ENCODE data around the gene PIK3R1. TPM values are rescaled to one million over a fixed set of nuclear protein-coding genes. Genes with fewer than 3 reads are reported as not detected.

Gene PIK3R1
- total RNA-seq, 1 donor from 2014 or later, result 80.4 TPM

- Mint-ChIP-seq H3K27ac (no peak overlapping the region), H3K4me1 (peaks cover 24% of the 10 kb centered on the region), H3K36me3 (no peaks in the 10 kb centered on the region), H3K27me3 (ENCODE audit: low read depth) (peaks cover 6% of the 10 kb centered on the region), H3K4me3 (no peak overlapping the region), H3K9me3 (no peaks in the 10 kb centered on the region)
- TF ChIP-seq CTCF (IDR thresholded peaks at IDR 0.05; ENCODE audit: unreplicated experiment), result no peak
- DNase-seq (ENCODE audit: low spot score in 2 of 2, unreplicated experiment in 2 of 2), result no peak
Observed at GRCh38 chr5:68189171-68189570, 26.4 kb upstream of the PIK3R1 start.

GRCh38 chr5:68189613-68190012 lies 25.9 kb upstream of the PIK3R1 start:
- H3K4me3 Mint-ChIP-seq, result no peak overlapping the region
- no peaks in the 10 kb centered on the region for H3K36me3 Mint-ChIP-seq
- H3K9me3 Mint-ChIP-seq, result no peaks in the 10 kb centered on the region
- TF ChIP-seq CTCF (IDR thresholded peaks at IDR 0.05; ENCODE audit: unreplicated experiment), result no peak
- H3K27ac Mint-ChIP-seq, result no peak overlapping the region
- H3K4me1 Mint-ChIP-seq, result peaks cover 24% of the 10 kb centered on the region
- DNase-seq (ENCODE audit: low spot score in 2 of 2, unreplicated experiment in 2 of 2), result no peak
- peaks cover 6% of the 10 kb centered on the region for H3K27me3 Mint-ChIP-seq (ENCODE audit: low read depth)

- no peak for TF ChIP-seq CTCF (IDR thresholded peaks at IDR 0.05; ENCODE audit: unreplicated experiment)
- no peaks in the 10 kb centered on the region for H3K36me3 Mint-ChIP-seq
- no peak for DNase-seq (ENCODE audit: low spot score in 2 of 2, unreplicated experiment in 2 of 2)
- H3K27ac Mint-ChIP-seq, result no peak overlapping the region
- H3K27me3 Mint-ChIP-seq (ENCODE audit: low read depth), result peaks cover 6% of the 10 kb centered on the region
- H3K4me3 Mint-ChIP-seq, result no peak overlapping the region
- no peaks in the 10 kb centered on the region for H3K9me3 Mint-ChIP-seq
- peaks cover 29% of the 10 kb centered on the region for H3K4me1 Mint-ChIP-seq
Observed at GRCh38 chr5:68190619-68191018, 24.9 kb upstream of the PIK3R1 start.

GRCh38 chr5:68191083-68191791 lies 24.3 kb upstream of the PIK3R1 start:
- TF ChIP-seq CTCF (IDR thresholded peaks at IDR 0.05; ENCODE audit: unreplicated experiment), result no peak
- no peak overlapping the region for H3K4me3 Mint-ChIP-seq
- no peak overlapping the region for H3K27ac Mint-ChIP-seq
- H3K36me3 Mint-ChIP-seq, result no peaks in the 10 kb centered on the region
- peaks cover 29% of the 10 kb centered on the region for H3K4me1 Mint-ChIP-seq
- no peaks in the 10 kb centered on the region for H3K9me3 Mint-ChIP-seq
- peaks cover 6% of the 10 kb centered on the region for H3K27me3 Mint-ChIP-seq (ENCODE audit: low read depth)
- DNase-seq (ENCODE audit: low spot score in 2 of 2, unreplicated experiment in 2 of 2), result no peak

- no peak for DNase-seq (ENCODE audit: low spot score in 2 of 2, unreplicated experiment in 2 of 2)
- Mint-ChIP-seq H3K36me3 (no peaks in the 10 kb centered on the region), H3K9me3 (no peaks in the 10 kb centered on the region), H3K27ac (no peak overlapping the region), H3K4me3 (no peak overlapping the region), H3K27me3 (ENCODE audit: low read depth) (peaks cover 4% of the 10 kb centered on the region), H3K4me1 (peaks cover 24% of the 10 kb centered on the region)
- TF ChIP-seq CTCF (IDR thresholded peaks at IDR 0.05; ENCODE audit: unreplicated experiment), result no peak
Observed at GRCh38 chr5:68192679-68193060, 22.9 kb upstream of the PIK3R1 start.

Data from mesothelial cell of epicardium (in vitro differentiated cells).